ENCODE data around the gene RBM6. TPM values are rescaled to one million over a fixed set of nuclear protein-coding genes. Genes with fewer than 3 reads are reported as not detected.

Gene RBM6
- total and polyA plus RNA-seq, 12 donors, result 34.8 to 700 (median 82.2) TPM

DNA sequence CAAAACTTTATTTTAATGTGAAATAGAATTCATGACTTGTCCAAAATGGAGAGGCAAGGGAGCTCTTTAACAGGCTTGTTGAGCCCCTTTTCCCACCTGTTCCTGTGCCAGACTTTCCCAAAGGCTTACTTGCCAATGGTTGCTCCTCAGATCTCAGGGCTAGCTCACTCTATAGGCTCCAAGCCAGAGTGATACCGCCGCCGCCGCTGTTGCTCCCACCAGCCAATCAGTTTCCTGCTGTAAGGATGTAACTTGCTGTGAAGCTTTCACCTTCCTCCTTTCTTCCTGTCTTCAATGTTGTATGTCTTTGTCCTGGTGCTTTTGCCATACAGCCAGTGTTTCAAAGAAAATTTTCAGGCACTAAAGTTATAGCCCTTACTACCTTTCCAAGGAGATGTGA lies 107.5 kb downstream of the RBM6 start:
- intact Hi-C loops (cut with DNase I), result loop anchor here in 1 of 2 donors (10.0 kb wide), 1 partner anchor 1023 kb away; the partner anchor contains the start of genes IMPDH2 and NDUFAF3
- WGBS, 4 donors, result 94 to 98% (median 97%) methylated on average over 4 of the region's 4 CpGs

GRCh38 chr3:50050361-50050760 lies 110.4 kb downstream of the RBM6 start:
- intact Hi-C loops (cut with DNase I), result no loop called here
- H3K36me3 ChIP-seq (replicated peaks in 1 of 2), result peaks cover 0 to 41% of the 10 kb centered on the region in 2 donors
- H3K27ac ChIP-seq, result no peak overlapping the region

More for the DNA sequence above, 107.5 kb downstream of the RBM6 start:
- peaks cover 0 to 6% of the 10 kb centered on the region in 2 donors for H3K4me1 ChIP-seq (replicated peaks in 1 of 2)
- TF ChIP-seq POLR2A (IDR thresholded peaks at IDR 0.05), result no peak
- TF ChIP-seq, protein P1, sequence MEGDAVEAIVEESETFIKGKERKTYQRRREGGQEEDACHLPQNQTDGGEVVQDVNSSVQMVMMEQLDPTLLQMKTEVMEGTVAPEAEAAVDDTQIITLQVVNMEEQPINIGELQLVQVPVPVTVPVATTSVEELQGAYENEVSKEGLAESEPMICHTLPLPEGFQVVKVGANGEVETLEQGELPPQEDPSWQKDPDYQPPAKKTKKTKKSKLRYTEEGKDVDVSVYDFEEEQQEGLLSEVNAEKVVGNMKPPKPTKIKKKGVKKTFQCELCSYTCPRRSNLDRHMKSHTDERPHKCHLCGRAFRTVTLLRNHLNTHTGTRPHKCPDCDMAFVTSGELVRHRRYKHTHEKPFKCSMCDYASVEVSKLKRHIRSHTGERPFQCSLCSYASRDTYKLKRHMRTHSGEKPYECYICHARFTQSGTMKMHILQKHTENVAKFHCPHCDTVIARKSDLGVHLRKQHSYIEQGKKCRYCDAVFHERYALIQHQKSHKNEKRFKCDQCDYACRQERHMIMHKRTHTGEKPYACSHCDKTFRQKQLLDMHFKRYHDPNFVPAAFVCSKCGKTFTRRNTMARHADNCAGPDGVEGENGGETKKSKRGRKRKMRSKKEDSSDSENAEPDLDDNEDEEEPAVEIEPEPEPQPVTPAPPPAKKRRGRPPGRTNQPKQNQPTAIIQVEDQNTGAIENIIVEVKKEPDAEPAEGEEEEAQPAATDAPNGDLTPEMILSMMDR (IDR thresholded peaks at IDR 0.05), result no peak
- H3K27ac ChIP-seq, result no peak overlapping the region
- H3K4me3 ChIP-seq, result no peak overlapping the region
- H3K27me3 ChIP-seq, result no peaks in the 10 kb centered on the region
- H3K36me3 ChIP-seq (replicated peaks in 1 of 2), result peaks cover 0 to 24% of the 10 kb centered on the region in 2 donors
- no peaks in the 10 kb centered on the region for H3K9me3 ChIP-seq (replicated peaks in 1 of 3)
- no peak for DNase-seq

GRCh38 chr3:50057756-50058155 lies 117.8 kb downstream of the RBM6 start:
- H3K36me3 ChIP-seq (replicated peaks in 1 of 2), result peaks cover 0 to 77% of the 10 kb centered on the region in 2 donors
- H3K4me1 ChIP-seq (replicated peaks in 1 of 2), result no peaks in the 10 kb centered on the region
- H3K27me3 ChIP-seq, result no peaks in the 10 kb centered on the region
- H3K4me3 ChIP-seq, result no peak overlapping the region
- intact Hi-C loops (cut with DNase I), result no loop called here
- 93 to 97% (median 95%) methylated on average over 6 of the region's 6 CpGs for WGBS, 4 donors
- no peak overlapping the region for H3K27ac ChIP-seq
- no peak for TF ChIP-seq POLR2A (IDR thresholded peaks at IDR 0.05)
- TF ChIP-seq, protein P1 (IDR thresholded peaks at IDR 0.05), result no peak
- H3K9me3 ChIP-seq (replicated peaks in 1 of 3), result no peaks in the 10 kb centered on the region
- DNase-seq, result no peak

More at GRCh38 chr3:50050361-50050760, 110.4 kb downstream of the RBM6 start:
- no peak for DNase-seq
- TF ChIP-seq POLR2A (IDR thresholded peaks at IDR 0.05), result no peak
- TF ChIP-seq, protein P1 (IDR thresholded peaks at IDR 0.05), result no peak
- H3K4me1 ChIP-seq (replicated peaks in 1 of 2), result peaks cover 0 to 6% of the 10 kb centered on the region in 2 donors
- H3K27me3 ChIP-seq, result no peaks in the 10 kb centered on the region
- no peaks in the 10 kb centered on the region for H3K9me3 ChIP-seq (replicated peaks in 1 of 3)
- H3K4me3 ChIP-seq, result no peak overlapping the region

GRCh38 chr3:50068134-50068533 lies 128.2 kb downstream of the RBM6 start:
- TF ChIP-seq POLR2A (IDR thresholded peaks at IDR 0.05), result no peak
- TF ChIP-seq, protein P1 (IDR thresholded peaks at IDR 0.05), result no peak
- Histone ChIP-seq H3K27me3 (no peaks in the 10 kb centered on the region), H3K4me3 (no peak overlapping the region), H3K27ac (no peak overlapping the region), H3K4me1 (replicated peaks in 1 of 2) (no peaks in the 10 kb centered on the region), H3K9me3 (replicated peaks in 1 of 3) (no peaks in the 10 kb centered on the region), H3K36me3 (replicated peaks in 1 of 2) (peaks cover 0 to 100% of the 10 kb centered on the region in 2 donors)
- intact Hi-C loops (cut with DNase I), result no loop called here
- DNase-seq, result no peak
- WGBS, 4 donors, result 83 to 89% (median 88%) methylated on average over 2 of the region's 2 CpGs

All from adrenal gland (tissue), 12 donors.